GM23248 (cell line): ENCODE measurements around the gene TBX21. TPM values are rescaled to one million over a fixed set of nuclear protein-coding genes. Genes with fewer than 3 reads are reported as not detected.

Experiments
- DNase-seq: peaks from one replicate; pipeline ENCODE4 v3.0.0-alpha.2; 2015
- H2AFZ ChIP-seq: fragments of 200-600 bp; sonication (generic); 2 replicates; pipeline ENCODE4 v1.6.1; 2016; ENCODE audit warnings: antibody characterized with exemption
- H3F3A ChIP-seq: fragments of 200-600 bp; sonication (generic); 2 replicates; pipeline ENCODE4 v1.6.1; 2016; ENCODE audit warnings: mild to moderate bottlenecking, antibody characterized with exemption, mixed run types; ENCODE audit not compliant: insufficient read depth
- H3K27ac ChIP-seq: fragments of 200-600 bp; sonication (generic); 2 replicates; pipeline ENCODE4 v1.5.1; 2016; ENCODE audit warnings: mild to moderate bottlenecking
- H3K27me3 ChIP-seq: fragments of 200-600 bp; sonication (generic); replicated peaks from 2 replicates; pipeline ENCODE4 v1.6.1; 2016; ENCODE audit warnings: mild to moderate bottlenecking; ENCODE audit not compliant: insufficient read depth
- H3K36me3 ChIP-seq: fragments of 200-600 bp; sonication (generic); 2 replicates; pipeline ENCODE4 v1.6.1; 2016; ENCODE audit warnings: low read depth, mild to moderate bottlenecking
- H3K4me1 ChIP-seq: fragments of 200-600 bp; sonication (generic); 2 replicates; pipeline ENCODE4 v1.6.1; 2016; ENCODE audit warnings: mild to moderate bottlenecking; ENCODE audit not compliant: insufficient read depth
- H3K4me2 ChIP-seq: fragments of 200-600 bp; sonication (generic); one replicate; pipeline ENCODE4 v1.6.1; 2016; ENCODE audit warnings: mild to moderate bottlenecking; ENCODE audit not compliant: unreplicated experiment
- H3K4me3 ChIP-seq: fragments of 200-600 bp; sonication (generic); 2 replicates; pipeline ENCODE4 v1.5.1; 2016; ENCODE audit warnings: mild to moderate bottlenecking
- H3K79me2 ChIP-seq: fragments of 200-600 bp; sonication (generic); 2 replicates; pipeline ENCODE4 v1.6.1; 2016; ENCODE audit warnings: mild to moderate bottlenecking; ENCODE audit not compliant: insufficient read depth
- H3K9ac ChIP-seq: fragments of 200-600 bp; sonication (generic); 2 replicates; pipeline ENCODE4 v1.6.1; 2016; ENCODE audit warnings: mild to moderate bottlenecking
- H3K9me2 ChIP-seq: fragments of 200-600 bp; sonication (generic); 2 replicates; pipeline ENCODE4 v1.6.1; 2016; ENCODE audit warnings: mixed run types, mild to moderate bottlenecking, moderate library complexity; ENCODE audit not compliant: insufficient read depth
- H3K9me3 ChIP-seq: fragments of 200-600 bp; sonication (generic); one replicate; pipeline ENCODE4 v1.6.1; 2017; ENCODE audit warnings: low read depth
- H4K20me1 ChIP-seq: fragments of 200-600 bp; sonication (generic); 2 replicates; pipeline ENCODE4 v1.6.0; 2016; ENCODE audit not compliant: insufficient read depth
- EZH2 ChIP-seq: fragments of 200-600 bp; sonication (generic); IDR thresholded peaks from 2 replicates; pipeline ENCODE4 v1.6.1; 2018; ENCODE audit warnings: antibody characterized with exemption, mild to moderate bottlenecking; ENCODE audit not compliant: insufficient read depth, poor library complexity, severe bottlenecking
- EZH2phosphoT487 ChIP-seq: fragments of 200-600 bp; sonication (generic); IDR thresholded peaks from 2 replicates; pipeline ENCODE4 v1.6.1; 2018; ENCODE audit warnings: antibody characterized with exemption, moderate library complexity, mild to moderate bottlenecking, low read depth; ENCODE audit not compliant: insufficient read depth
- WGBS, 2 experiments: methylation state at CpG; one replicate each; pipeline ENCODE4 v1.1.6; 2015 to 2017; ENCODE audit warnings: low lambda C conversion rate in 2 of 2, low coverage in 1 of 2; ENCODE audit errors: missing lambda C conversion rate in 2 of 2; 5-methylcytosine and 5-hydroxymethylcytosine counted together
- in situ Hi-C: fragments of 300-500 bp; cut with MboI; formaldehyde crosslinking; loops from 2 replicates; pipeline ENCODE4 v1.15.0; 2020
- polyA plus RNA-seq: library from polyadenylated mRNA; unstranded; fragments of >200 nt; fragmentation: Nextera tagmentation; extraction: Ambion mirVana; gene quantifications from 2 replicates; pipeline ENCODE4 v1.2.1, GENCODE V29; 2016
- total RNA-seq: library from RNA; depleted of rRNA; stranded (reverse); fragments of >200 nt; shearing (Covaris generic); gene quantifications from 2 replicates; pipeline ENCODE4 v1.2.3, GENCODE V29; 2014

TBX21 gene
- total and polyA plus RNA-seq, 2 experiments from 2014 or later, result not detected

GRCh38 chr17:47711366-47712099 lies 21.5 kb upstream of the TBX21 start:
- H3K4me3 ChIP-seq, result no peak overlapping the region
- no peak overlapping the region for H3K27ac ChIP-seq
- H3K9me2 ChIP-seq, result no peaks in the 10 kb centered on the region
- no peak overlapping the region for H3K4me2 ChIP-seq
- no peak overlapping the region for H3K9ac ChIP-seq
- 89 to 94% methylated on average over 15 of the region's 15 CpGs for whole genome bisulfite sequencing, 2 experiments
- H4K20me1 ChIP-seq, result no peaks in the 10 kb centered on the region
- H3F3A ChIP-seq, result no peaks in the 10 kb centered on the region
- H2AFZ ChIP-seq, result no peak overlapping the region
- no peak for DNase-seq
- no peaks in the 10 kb centered on the region for H3K36me3 ChIP-seq
- H3K27me3 ChIP-seq, result peaks cover 27% of the 10 kb centered on the region; the same call in 1 of the 2 replicates
- no peaks in the 10 kb centered on the region for H3K79me2 ChIP-seq
- in situ Hi-C loops, result no loop called here
- no peak for TF ChIP-seq EZH2
- TF ChIP-seq EZH2phosphoT487, result no peak
- no peaks in the 10 kb centered on the region for H3K9me3 ChIP-seq
- no peaks in the 10 kb centered on the region for H3K4me1 ChIP-seq

GRCh38 chr17:47712330-47713023 lies 20.6 kb upstream of the TBX21 start:
- Histone ChIP-seq H3K9ac (no peak overlapping the region), H3K27ac (no peak overlapping the region), H3K4me1 (no peaks in the 10 kb centered on the region), H3F3A (no peaks in the 10 kb centered on the region), H3K27me3 (peaks cover 27% of the 10 kb centered on the region; the same call in 1 of the 2 replicates), H3K9me3 (no peaks in the 10 kb centered on the region), H3K9me2 (no peaks in the 10 kb centered on the region), H3K4me2 (no peak overlapping the region), H3K79me2 (no peaks in the 10 kb centered on the region), H3K4me3 (no peak overlapping the region), H3K36me3 (no peaks in the 10 kb centered on the region), H2AFZ (no peak overlapping the region), H4K20me1 (no peaks in the 10 kb centered on the region)
- DNase-seq, result no peak
- WGBS, 2 experiments, result 37 to 45% methylated on average over 5 of the region's 5 CpGs
- in situ Hi-C loops, result no loop called here
- no peak for TF ChIP-seq EZH2phosphoT487
- no peak for TF ChIP-seq EZH2

- no peak overlapping the region for H2AFZ ChIP-seq
- H4K20me1 ChIP-seq, result no peaks in the 10 kb centered on the region
- no peak overlapping the region for H3K27ac ChIP-seq
- no peak overlapping the region for H3K9ac ChIP-seq
- H3K27me3 ChIP-seq, result peaks cover 39% of the 10 kb centered on the region
- no peaks in the 10 kb centered on the region for H3K9me3 ChIP-seq
- H3K4me2 ChIP-seq, result no peak overlapping the region
- no peak for TF ChIP-seq EZH2phosphoT487
- TF ChIP-seq EZH2, result no peak
- no peaks in the 10 kb centered on the region for H3K36me3 ChIP-seq
- no peaks in the 10 kb centered on the region for H3F3A ChIP-seq
- 18 to 19% methylated on average over 15 of the region's 15 CpGs for WGBS, 2 experiments
- H3K4me3 ChIP-seq, result no peak overlapping the region
- no peak for DNase-seq
- H3K9me2 ChIP-seq, result no peaks in the 10 kb centered on the region
- peaks cover 5% of the 10 kb centered on the region for H3K4me1 ChIP-seq
- no peaks in the 10 kb centered on the region for H3K79me2 ChIP-seq
- in situ Hi-C loops, result no loop called here
These were observed 18.9 kb upstream of the TBX21 start for GRCh38 chr17:47713980-47714700.

- Histone ChIP-seq H3K27me3 (peaks cover 39% of the 10 kb centered on the region), H3K9me2 (no peaks in the 10 kb centered on the region), H3K4me2 (no peak overlapping the region), H3K79me2 (no peaks in the 10 kb centered on the region), H4K20me1 (no peaks in the 10 kb centered on the region), H3K9me3 (no peaks in the 10 kb centered on the region), H3K4me3 (no peak overlapping the region), H3K4me1 (peaks cover 11% of the 10 kb centered on the region), H3K9ac (no peak overlapping the region), H3K36me3 (no peaks in the 10 kb centered on the region), H3K27ac (no peak overlapping the region), H2AFZ (no peak overlapping the region), H3F3A (no peaks in the 10 kb centered on the region)
- in situ Hi-C loops, result no loop called here
- 59 to 64% methylated on average over 6 of the region's 6 CpGs for WGBS, 2 experiments
- no peak for DNase-seq
- TF ChIP-seq EZH2phosphoT487, result no peak
- no peak for TF ChIP-seq EZH2
These were observed 18.2 kb upstream of the TBX21 start for GRCh38 chr17:47714773-47715396.
